SU-DHL-6 (cell line): ENCODE data around the gene STXBP5.

Source experiments
- H2AFZ ChIP-seq: fragments of 200-600 bp; sonication (generic); 2 replicates; pipeline ENCODE4 v1.6.1; 2014; ENCODE audit warnings: low read depth, mild to moderate bottlenecking, moderate library complexity, mixed read lengths, antibody characterized with exemption, low read length; ENCODE audit not compliant: severe bottlenecking
- H3F3A ChIP-seq: fragments of 200-600 bp; shearing (Covaris generic); 2 replicates; pipeline ENCODE4 v1.6.0; 2016; ENCODE audit warnings: antibody characterized with exemption, mild to moderate bottlenecking; ENCODE audit not compliant: insufficient read depth
- H3K27ac ChIP-seq: fragments of 200-600 bp; sonication (generic); 2 replicates; pipeline ENCODE4 v1.5.1; 2016; ENCODE audit warnings: low read depth, mild to moderate bottlenecking, low read length, moderate library complexity, mixed read lengths
- H3K27me3 ChIP-seq: fragments of 200-600 bp; sonication (generic), shearing (Covaris generic); 2 replicates; pipeline ENCODE4 v1.6.0; 2014; ENCODE audit warnings: mild to moderate bottlenecking, low read length
- H3K36me3 ChIP-seq: fragments of 200-600 bp; sonication (generic); 2 replicates; pipeline ENCODE4 v1.6.1; 2014; ENCODE audit warnings: mild to moderate bottlenecking, low read length, mixed read lengths
- H3K4me2 ChIP-seq: fragments of 300-600, 200-600 bp; shearing (Covaris generic), sonication (generic); 2 replicates; pipeline ENCODE4 v1.6.0; 2014; ENCODE audit warnings: low read length, low read depth, mild to moderate bottlenecking; ENCODE audit not compliant: poor library complexity, severe bottlenecking
- H3K4me3 ChIP-seq: fragments of 200-600 bp; sonication (generic); 2 replicates; pipeline ENCODE4 v1.5.1; 2014; ENCODE audit warnings: antibody characterized with exemption, low read length, mild to moderate bottlenecking, mixed read lengths; ENCODE audit not compliant: insufficient read depth, poor library complexity, severe bottlenecking
- H3K79me2 ChIP-seq: fragments of 200-600 bp; sonication (generic); 2 replicates; pipeline ENCODE4 v1.6.1; 2014; ENCODE audit warnings: mild to moderate bottlenecking, low read length, moderate library complexity; ENCODE audit not compliant: insufficient read depth
- H3K9ac ChIP-seq: fragments of 200-600 bp; sonication (generic); 2 replicates; pipeline ENCODE4 v1.7.0; 2014; ENCODE audit warnings: mild to moderate bottlenecking, low read length
- H3K9me2 ChIP-seq: fragments of 200-600 bp; sonication (generic); replicated peaks from 2 replicates; pipeline ENCODE4 v1.6.1; 2014; ENCODE audit warnings: low read length; ENCODE audit not compliant: insufficient read depth
- H3K9me3 ChIP-seq: fragments of 200-600 bp; sonication (generic); 2 replicates; pipeline ENCODE4 v1.6.1; 2014; ENCODE audit warnings: low read length, mixed read lengths; ENCODE audit not compliant: insufficient read depth
- H4K20me1 ChIP-seq: fragments of 200-600 bp; sonication (generic); 2 replicates; pipeline ENCODE4 v1.6.1; 2014; ENCODE audit warnings: low read depth, mild to moderate bottlenecking, antibody characterized with exemption, low read length, moderate library complexity, mixed read lengths
- EZH2phosphoT487 ChIP-seq: fragments of 200-600 bp; sonication (generic), shearing (Covaris generic); conservative IDR thresholded peaks from 2 replicates; pipeline ENCODE4 v1.6.1; 2018; ENCODE audit warnings: mild to moderate bottlenecking, antibody characterized with exemption, low read length, moderate library complexity, mixed read lengths
- TF ChIP-seq, protein P1 (sequence below): fragments of 200-600 bp; sonication (generic); IDR thresholded peaks from one replicate; pipeline ENCODE4 v1.5.1; 2017; ENCODE audit warnings: antibody characterized with exemption, mild to moderate bottlenecking, low read length, moderate library complexity; ENCODE audit not compliant: insufficient read depth, poor library complexity, severe bottlenecking

The STXBP5 gene

DNA sequence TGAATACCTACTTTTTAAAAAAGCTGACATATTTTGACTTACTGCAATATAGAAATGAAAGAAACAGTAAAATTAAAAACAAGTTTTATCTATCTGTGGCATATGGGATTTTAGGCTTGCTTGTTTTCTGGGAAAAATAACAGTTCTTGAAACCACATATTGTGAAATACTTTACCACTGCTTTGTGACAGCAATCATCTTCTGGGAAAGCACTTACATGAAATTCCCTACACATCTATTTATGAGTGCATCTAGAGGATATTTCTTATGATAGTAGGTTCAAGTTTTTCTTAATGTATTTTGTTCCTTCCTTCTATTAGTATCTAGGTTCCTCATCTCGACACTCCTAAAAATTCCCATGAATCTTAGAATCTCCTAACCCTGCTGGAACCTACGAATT lies 75.2 kb downstream of the STXBP5 start:
- H4K20me1 ChIP-seq, result no peaks in the 10 kb centered on the region
- no peak overlapping the region for H3K4me2 ChIP-seq
- no peaks in the 10 kb centered on the region for H3K79me2 ChIP-seq
- TF ChIP-seq, protein P1, sequence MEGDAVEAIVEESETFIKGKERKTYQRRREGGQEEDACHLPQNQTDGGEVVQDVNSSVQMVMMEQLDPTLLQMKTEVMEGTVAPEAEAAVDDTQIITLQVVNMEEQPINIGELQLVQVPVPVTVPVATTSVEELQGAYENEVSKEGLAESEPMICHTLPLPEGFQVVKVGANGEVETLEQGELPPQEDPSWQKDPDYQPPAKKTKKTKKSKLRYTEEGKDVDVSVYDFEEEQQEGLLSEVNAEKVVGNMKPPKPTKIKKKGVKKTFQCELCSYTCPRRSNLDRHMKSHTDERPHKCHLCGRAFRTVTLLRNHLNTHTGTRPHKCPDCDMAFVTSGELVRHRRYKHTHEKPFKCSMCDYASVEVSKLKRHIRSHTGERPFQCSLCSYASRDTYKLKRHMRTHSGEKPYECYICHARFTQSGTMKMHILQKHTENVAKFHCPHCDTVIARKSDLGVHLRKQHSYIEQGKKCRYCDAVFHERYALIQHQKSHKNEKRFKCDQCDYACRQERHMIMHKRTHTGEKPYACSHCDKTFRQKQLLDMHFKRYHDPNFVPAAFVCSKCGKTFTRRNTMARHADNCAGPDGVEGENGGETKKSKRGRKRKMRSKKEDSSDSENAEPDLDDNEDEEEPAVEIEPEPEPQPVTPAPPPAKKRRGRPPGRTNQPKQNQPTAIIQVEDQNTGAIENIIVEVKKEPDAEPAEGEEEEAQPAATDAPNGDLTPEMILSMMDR, result no peak
- TF ChIP-seq EZH2phosphoT487, result no peak
- H3F3A ChIP-seq, result no peaks in the 10 kb centered on the region
- no peaks in the 10 kb centered on the region for H3K9me2 ChIP-seq
- H3K36me3 ChIP-seq, result peaks cover 12% of the 10 kb centered on the region; the same call in 1 of the 2 replicates
- no peak overlapping the region for H3K27ac ChIP-seq
- no peak overlapping the region for H3K9ac ChIP-seq
- no peaks in the 10 kb centered on the region for H3K27me3 ChIP-seq
- H2AFZ ChIP-seq, result no peak overlapping the region
- no peaks in the 10 kb centered on the region for H3K9me3 ChIP-seq
- H3K4me3 ChIP-seq, result no peak overlapping the region

GRCh38 chr6:147281895-147282565 lies 77.8 kb downstream of the STXBP5 start:
- Histone ChIP-seq H3K9me3 (no peaks in the 10 kb centered on the region), H3K4me3 (no peak overlapping the region), H3F3A (no peaks in the 10 kb centered on the region), H3K27ac (no peak overlapping the region), H3K36me3 (peaks cover 12% of the 10 kb centered on the region; the same call in 1 of the 2 replicates), H2AFZ (no peak overlapping the region), H3K9me2 (no peaks in the 10 kb centered on the region), H3K79me2 (no peaks in the 10 kb centered on the region), H3K4me2 (no peak overlapping the region), H3K9ac (no peak overlapping the region), H3K27me3 (no peaks in the 10 kb centered on the region), H4K20me1 (no peaks in the 10 kb centered on the region)
- TF ChIP-seq, protein P1, result no peak
- no peak for TF ChIP-seq EZH2phosphoT487

- H3K36me3 ChIP-seq, result peaks cover 11% of the 10 kb centered on the region; the same call in 1 of the 2 replicates
- H3K9me3 ChIP-seq, result no peaks in the 10 kb centered on the region
- H4K20me1 ChIP-seq, result no peaks in the 10 kb centered on the region
- no peak overlapping the region for H3K27ac ChIP-seq
- no peaks in the 10 kb centered on the region for H3K27me3 ChIP-seq
- TF ChIP-seq EZH2phosphoT487, result no peak
- TF ChIP-seq, protein P1, result no peak
- no peaks in the 10 kb centered on the region for H3K79me2 ChIP-seq
- no peak overlapping the region for H3K4me3 ChIP-seq
- H2AFZ ChIP-seq, result no peak overlapping the region
- H3K9me2 ChIP-seq, result no peaks in the 10 kb centered on the region
- H3F3A ChIP-seq, result no peaks in the 10 kb centered on the region
- H3K9ac ChIP-seq, result no peak overlapping the region
- no peak overlapping the region for H3K4me2 ChIP-seq
Observed at GRCh38 chr6:147282566-147282959, 78.3 kb downstream of the STXBP5 start.
